GM18505 (cell line): Measurements from ENCODE around the gene CCNJL.

Source experiments
- ATAC-seq: cut with Tn5 transposase; IDR thresholded peaks from one replicate; pipeline ENCODE4 v1.9.1; 2021; ENCODE audit not compliant: unreplicated experiment
- POLR2A ChIP-seq: IDR thresholded peaks from 4 replicates; pipeline ENCODE4 v1.6.1; 2011; ENCODE audit warnings: borderline replicate concordance; ENCODE audit not compliant: insufficient read depth, insufficient read length; ENCODE audit errors: extremely low read depth

The CCNJL gene, protein sequence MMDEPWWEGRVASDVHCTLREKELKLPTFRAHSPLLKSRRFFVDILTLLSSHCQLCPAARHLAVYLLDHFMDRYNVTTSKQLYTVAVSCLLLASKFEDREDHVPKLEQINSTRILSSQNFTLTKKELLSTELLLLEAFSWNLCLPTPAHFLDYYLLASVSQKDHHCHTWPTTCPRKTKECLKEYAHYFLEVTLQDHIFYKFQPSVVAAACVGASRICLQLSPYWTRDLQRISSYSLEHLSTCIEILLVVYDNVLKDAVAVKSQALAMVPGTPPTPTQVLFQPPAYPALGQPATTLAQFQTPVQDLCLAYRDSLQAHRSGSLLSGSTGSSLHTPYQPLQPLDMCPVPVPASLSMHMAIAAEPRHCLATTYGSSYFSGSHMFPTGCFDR

DNA sequence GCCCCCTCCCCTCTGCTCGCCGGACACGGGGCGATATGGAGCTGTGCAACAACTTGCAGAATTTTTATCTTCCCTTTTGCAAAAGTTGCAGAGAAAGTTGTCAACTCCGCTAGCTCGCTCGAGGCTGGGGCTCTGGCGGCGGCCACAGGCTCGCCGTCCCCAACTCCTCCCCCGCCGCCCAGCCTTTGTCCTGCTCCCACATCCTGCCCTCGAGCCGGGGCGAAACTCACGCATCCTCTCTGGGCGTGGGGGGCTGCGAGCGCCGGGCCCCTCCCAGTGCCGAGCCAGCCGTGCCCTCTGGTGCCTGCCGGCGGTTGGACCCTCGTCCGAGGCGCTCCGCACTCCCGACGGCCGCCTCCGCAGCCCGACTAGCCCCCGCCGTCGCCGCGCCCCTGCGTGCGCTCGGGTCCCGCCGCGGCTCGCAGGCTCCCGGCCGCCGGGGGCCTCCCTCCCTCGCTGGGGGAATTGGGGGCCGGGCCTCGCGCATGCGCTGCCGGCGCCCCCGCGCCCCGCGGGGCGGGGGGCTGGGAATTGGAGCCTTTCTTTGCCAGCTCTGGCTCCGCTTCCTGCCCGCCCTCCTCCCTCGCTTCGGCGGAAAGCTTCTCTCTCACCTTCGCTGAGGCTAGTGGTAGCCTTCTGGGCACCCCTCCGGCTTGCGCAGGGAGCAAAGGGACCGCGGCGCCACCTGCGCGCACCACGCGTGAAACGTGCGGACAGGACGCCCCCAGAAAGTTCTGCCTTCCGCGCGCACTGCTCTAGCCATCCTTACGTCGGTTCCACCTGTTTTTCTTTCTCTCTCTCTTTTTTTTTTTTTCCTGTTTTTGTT lies at the start of gene CCNJL:
CCNJL (minus strand) TSS at position 431 of the 826 bp plus-strand sequence. CDS start 641 bp downstream, outside the sequence.
- peak; percentile 57 for ATAC-seq

DNA sequence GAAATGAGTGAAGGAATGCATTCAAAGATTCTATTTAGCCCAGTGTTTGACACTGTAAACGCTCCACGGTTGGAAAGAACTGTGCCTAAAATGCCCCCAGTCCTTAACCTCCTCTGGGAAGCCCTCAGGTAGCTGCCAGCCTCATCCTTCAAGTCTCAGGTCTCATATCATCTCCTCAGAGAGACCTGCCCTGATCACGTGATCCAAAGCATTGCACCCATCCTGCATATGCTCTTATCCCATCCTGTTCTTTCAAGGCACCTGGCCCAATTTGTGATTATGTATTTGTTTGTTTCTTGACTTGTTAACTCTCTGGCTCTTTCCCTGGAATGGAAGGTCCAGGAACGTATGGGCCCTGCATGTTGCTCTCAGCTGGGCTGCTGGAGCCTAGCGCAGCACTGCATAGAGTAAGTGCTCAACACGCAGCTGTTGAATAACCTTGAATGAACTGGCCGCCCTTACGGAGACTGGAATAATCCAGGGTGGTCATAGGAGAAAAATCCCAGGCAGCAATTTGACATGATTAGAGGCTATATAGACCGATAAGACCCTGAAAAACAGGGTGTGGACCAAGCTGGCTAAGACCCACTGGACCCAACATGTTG lies 49.4 kb upstream of the CCNJL start:
- no peak for ATAC-seq
- no peak for TF ChIP-seq POLR2A

More for the DNA sequence above, at the start of gene CCNJL:
- no peak for TF ChIP-seq POLR2A

DNA sequence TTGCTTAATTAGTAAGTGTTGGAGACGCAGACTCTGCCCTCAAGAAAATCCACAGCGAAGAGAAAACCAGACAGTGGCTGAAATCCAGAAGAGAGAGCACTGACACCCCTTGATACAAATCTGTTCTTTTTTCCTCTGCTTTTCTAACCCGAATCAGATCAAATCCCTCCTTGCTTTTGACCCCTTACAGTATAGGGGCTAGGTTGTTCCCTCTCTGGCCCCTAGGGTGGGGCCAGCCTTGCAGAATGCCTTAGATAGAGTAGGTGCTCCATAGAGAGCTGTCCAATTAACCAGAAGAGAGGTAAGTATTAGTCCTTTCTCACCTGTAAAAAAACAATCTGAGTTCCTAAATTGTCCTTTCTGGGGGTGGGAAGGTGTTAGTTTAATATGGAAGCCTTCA lies 47.9 kb upstream of the CCNJL start:
- ATAC-seq = no peak
- TF ChIP-seq POLR2A = no peak

DNA sequence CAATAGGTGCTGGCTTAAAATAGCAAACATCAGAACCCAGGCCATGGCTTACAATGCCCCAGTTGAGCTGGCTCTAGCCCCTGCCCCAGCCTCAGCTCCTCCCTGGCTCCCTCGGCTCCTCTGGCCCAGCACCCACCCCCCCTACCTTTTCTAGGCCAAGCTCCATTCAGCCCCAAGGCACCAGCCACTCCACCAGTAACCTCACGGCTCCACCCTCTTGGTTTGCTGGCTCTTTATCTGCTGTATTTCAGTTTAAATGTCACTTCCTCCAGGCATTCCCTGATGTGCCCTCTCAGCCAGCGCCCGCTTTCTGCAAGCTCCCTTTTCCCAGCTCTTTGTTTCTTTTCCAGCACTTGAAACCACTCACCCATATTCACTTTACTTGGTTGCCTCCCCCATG lies 47.5 kb upstream of the CCNJL start:
- ATAC-seq = no peak
- no peak for TF ChIP-seq POLR2A

DNA sequence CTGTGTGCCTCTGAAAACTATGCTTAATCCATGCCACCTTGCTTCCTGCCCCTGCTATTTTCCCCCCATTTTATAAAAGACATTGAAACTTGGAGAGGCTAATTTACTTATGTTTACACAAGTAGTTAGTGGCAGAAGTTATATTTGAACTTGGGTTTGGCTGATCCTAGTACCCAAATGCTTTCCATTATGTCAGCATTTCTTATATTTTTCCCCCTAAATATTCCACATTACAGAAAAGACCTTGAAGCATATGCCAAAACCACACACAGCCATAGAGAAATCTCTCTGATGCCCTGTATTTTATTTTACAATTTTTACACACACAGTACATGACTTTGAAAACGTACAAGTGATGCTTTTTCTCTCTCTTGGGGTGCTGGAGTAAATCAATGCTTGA lies 46.9 kb upstream of the CCNJL start:
- no peak for ATAC-seq

DNA sequence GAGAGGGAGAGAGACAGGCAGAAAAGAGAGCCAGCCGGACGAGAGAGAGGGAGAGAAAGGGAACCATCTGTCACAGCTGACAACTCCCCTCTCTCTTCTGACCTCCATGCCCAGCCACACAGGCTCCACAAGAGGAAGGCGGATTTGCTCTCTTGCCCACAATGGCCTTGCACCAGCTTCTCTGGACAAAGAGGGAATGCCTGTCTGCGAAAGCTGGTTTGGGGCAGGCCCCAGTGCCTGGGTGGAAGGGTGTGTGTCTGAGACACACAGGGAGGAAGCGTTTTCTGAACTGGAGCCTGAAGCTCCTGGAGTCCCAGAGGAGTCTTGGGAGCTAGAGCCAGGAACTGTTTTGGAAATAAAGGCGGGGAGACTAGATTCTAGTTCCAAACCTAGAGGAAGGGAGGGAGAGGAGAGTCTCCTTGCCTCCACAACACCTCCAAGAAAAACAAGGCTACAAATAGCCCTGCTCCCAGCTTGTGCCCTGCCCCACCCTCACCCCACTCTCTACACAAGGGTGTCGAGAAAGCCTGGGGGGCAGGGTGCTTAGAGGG lies 45.6 kb upstream of the CCNJL start:
- TF ChIP-seq POLR2A = no peak
- ATAC-seq = no peak

More for the DNA sequence above, 46.9 kb upstream of the CCNJL start:
- TF ChIP-seq POLR2A = no peak

DNA sequence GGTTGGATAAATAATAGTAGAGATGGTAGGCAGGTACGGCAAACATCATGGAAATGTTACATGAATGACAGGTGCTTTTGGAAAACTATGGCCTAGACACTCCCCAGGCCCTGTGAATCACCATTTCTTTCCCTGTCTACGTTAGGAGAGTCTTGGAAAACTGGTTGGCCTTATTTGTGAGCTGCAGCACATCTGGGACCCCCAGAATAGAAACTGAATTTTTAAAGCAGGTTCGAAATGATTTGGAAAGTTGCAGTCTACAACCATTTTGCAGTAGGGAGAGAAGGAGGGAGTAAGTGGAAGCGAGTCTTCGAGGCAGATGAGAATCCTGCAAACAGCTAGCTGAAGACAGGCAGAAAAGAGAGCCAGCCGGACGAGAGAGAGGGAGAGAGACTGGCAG lies 45.0 kb upstream of the CCNJL start:
- ATAC-seq = no peak
- no peak for TF ChIP-seq POLR2A

DNA sequence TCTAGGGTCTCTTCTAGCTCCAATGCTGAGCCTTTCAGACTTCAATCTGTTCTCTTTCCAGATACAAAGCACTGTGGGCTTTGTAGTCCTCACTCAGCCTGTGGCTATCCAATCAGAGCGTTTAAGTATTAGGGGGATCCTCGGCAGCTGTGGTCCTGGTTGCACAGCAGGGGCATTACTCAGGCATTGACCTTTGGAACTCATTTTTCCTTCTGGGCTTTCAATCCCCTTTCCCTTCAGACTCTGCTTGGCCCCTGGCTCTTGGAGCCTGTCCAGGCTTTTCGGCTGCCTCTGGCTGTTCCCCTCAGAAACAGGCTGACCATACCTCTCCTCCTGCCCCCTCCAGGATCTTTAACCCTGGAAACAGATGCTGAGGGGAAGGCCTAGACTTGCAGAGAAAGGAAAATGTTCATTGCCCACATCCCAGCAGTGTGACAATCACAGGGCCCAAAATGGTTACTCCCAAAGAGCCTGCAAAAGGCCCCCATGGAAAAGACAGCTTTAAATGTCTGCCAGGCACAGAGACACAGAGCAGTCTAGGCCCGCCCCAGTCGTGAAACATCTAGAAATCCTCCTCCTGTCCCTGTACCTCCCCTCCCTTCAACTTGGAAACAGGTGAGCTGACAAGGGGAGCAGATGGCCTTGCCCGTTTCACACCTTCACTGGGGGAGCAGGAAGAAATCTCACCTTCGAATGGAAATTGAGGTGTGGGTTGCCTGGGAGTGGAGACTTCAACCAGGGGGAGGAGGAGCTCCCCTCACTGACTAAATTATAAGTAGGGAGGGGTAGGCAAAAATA lies 44.4 kb upstream of the CCNJL start:
- no peak for ATAC-seq
- TF ChIP-seq POLR2A = no peak

DNA sequence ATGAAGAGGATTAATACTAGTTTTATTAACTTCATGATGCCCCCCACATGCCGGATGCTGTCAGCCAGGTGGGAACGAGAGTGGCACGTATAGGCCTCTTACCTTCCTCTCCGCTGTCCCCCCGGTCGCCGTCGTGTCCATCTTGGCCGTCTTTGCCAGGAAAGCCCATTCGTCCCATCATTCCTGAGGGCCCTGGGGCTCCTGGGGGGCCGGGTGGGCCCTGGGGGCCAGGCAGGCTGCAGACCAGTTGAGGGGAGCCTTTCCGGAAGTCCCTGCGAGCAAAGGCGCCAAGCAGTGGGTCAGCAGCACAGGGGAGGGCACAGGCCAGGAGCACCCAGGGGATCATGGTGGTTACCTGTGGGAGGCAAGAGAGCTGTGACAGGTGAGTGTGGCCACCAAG lies 42.3 kb upstream of the CCNJL start:
- TF ChIP-seq POLR2A = no peak
- ATAC-seq = no peak

DNA sequence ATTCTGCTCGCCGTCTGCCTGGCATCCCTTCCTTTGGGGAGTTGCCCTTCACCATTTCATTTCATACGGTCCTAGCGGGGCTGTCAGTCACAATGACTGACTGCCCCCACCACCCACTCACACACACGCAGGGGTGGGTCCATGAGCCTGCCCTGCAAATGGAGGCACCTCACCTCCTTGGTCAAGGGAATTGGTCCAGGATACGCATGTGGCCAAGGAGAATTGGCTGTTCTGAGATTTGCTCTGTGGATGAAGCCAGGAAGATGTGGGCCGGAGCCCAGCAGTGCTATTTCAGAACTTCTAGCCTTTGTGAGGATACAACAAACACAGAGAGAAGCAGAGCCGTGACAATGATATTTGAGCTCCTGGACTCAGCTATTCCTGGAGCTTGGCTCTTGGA lies 41.0 kb upstream of the CCNJL start:
- no peak for ATAC-seq
- TF ChIP-seq POLR2A = no peak

DNA sequence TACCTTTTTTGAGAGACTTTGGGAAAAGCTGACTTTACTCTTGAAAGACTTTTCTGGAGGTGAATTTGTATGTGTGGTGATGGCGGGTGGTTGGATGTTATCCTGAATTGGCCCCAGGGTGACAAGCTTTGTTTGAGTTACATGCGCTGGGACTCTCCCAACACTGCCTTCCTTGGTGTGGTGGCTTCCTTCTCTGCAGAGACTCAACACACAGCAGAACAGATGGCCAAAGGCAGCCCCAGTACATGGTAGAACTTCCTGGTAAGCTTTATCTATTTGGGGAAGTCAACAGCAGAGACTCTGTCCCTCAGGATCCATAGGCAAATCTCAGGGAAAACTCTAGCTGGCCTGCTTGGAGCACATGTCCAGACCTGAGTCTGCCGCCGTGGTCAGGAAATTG lies 39.9 kb upstream of the CCNJL start:
- no peak for ATAC-seq
- no peak for TF ChIP-seq POLR2A

DNA sequence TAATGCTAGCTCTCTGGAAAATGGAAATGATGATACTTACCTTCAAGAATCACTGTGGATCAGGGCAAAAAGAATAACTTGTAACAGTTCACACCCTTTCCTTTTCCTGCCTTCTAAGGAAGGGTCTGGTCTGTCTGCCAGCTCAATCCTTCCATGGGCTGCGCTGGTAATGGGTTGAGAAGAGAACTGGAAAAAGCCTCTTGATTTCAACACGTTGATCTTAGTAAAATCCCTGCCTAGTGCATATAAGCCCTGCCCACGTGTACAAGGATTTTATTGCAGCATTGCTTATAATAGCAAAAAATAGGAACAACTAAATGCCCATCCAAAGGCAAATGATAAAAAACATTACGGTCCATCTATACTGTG lies 37.6 kb upstream of the CCNJL start:
- no peak for ATAC-seq
- no peak for TF ChIP-seq POLR2A
